Urinary bladder (tissue), 4 donors: ENCODE measurements around the gene MDGA2. TPM values are rescaled to one million over a fixed set of nuclear protein-coding genes. Genes with fewer than 3 reads are reported as not detected.

Source experiments
- DNase-seq: peaks from one replicate; pipeline ENCODE4 v3.0.0-alpha.2; 2015; ENCODE audit errors: extremely low spot score
- H3K27ac ChIP-seq: one replicate; pipeline ENCODE4 v1.5.1; 2013; ENCODE audit warnings: low read depth, mild to moderate bottlenecking, moderate library complexity
- H3K36me3 ChIP-seq: one replicate; pipeline ENCODE4 v1.6.1; 2013; ENCODE audit warnings: mild to moderate bottlenecking, moderate library complexity; ENCODE audit not compliant: insufficient read depth
- H3K4me1 ChIP-seq: one replicate; pipeline ENCODE4 v1.6.1; 2013; ENCODE audit warnings: mild to moderate bottlenecking, moderate library complexity; ENCODE audit not compliant: insufficient read depth
- H3K4me3 ChIP-seq: one replicate; pipeline ENCODE4 v1.5.1; 2013; ENCODE audit warnings: low read depth, low read length
- WGBS: extraction: QIAGEN DNeasy Blood & Tissue Kit; methylation state at CpG from one replicate; pipeline ENCODE4 v1.1.7; 2013; 5-methylcytosine and 5-hydroxymethylcytosine counted together
- polyA plus RNA-seq: library from polyadenylated mRNA; stranded (reverse); fragments of 200-250 nt; gene quantifications from one replicate; pipeline ENCODE4 v1.2.3, GENCODE V29; 2013
- total RNA-seq: library from RNA; depleted of rRNA; stranded (reverse); fragments of >200 nt; gene quantifications from one replicate; pipeline ENCODE4 v1.2.3, GENCODE V29; 2014
- donor health status: healthy with polysubstance abuse.
- donor health status: healthy.

The MDGA2 gene
- total and polyA plus RNA-seq, 2 donors, result 0.15 to 6.1 TPM

GRCh38 chr14:47422191-47422590 lies 253.2 kb downstream of the MDGA2 start:
- DNase-seq, result no peak
- WGBS, result 75% methylated on average over 1 of the region's 1 CpG
- Histone ChIP-seq H3K4me1 (no peaks in the 10 kb centered on the region), H3K4me3 (no peak overlapping the region), H3K27ac (no peak overlapping the region), H3K36me3 (no peaks in the 10 kb centered on the region)

GRCh38 chr14:47411523-47411922 lies 263.9 kb downstream of the MDGA2 start:
- Histone ChIP-seq H3K27ac (no peak overlapping the region), H3K4me3 (no peak overlapping the region), H3K4me1 (no peaks in the 10 kb centered on the region), H3K36me3 (no peaks in the 10 kb centered on the region)
- DNase-seq, result no peak
- WGBS, result 95% methylated on average over 5 of the region's 5 CpGs

GRCh38 chr14:47392326-47392725 lies 283.1 kb downstream of the MDGA2 start:
- Histone ChIP-seq H3K27ac (no peak overlapping the region), H3K36me3 (no peaks in the 10 kb centered on the region), H3K4me3 (no peak overlapping the region), H3K4me1 (no peaks in the 10 kb centered on the region)
- WGBS, result 16% methylated on average over 1 of the region's 1 CpG
- DNase-seq, result peak; percentile 40

- no peak overlapping the region for H3K27ac ChIP-seq
Observed at GRCh38 chr14:47390831-47391504, 284.4 kb downstream of the MDGA2 start.

GRCh38 chr14:47389535-47389934 lies 285.9 kb downstream of the MDGA2 start:
- DNase-seq, result no peak
- Histone ChIP-seq H3K36me3 (no peaks in the 10 kb centered on the region), H3K4me3 (no peak overlapping the region), H3K27ac (no peak overlapping the region), H3K4me1 (no peaks in the 10 kb centered on the region)
- WGBS, result 75% methylated on average over 1 of the region's 1 CpG

More at GRCh38 chr14:47390831-47391504, 284.4 kb downstream of the MDGA2 start:
- no peaks in the 10 kb centered on the region for H3K36me3 ChIP-seq
- no peak overlapping the region for H3K4me3 ChIP-seq
- no peaks in the 10 kb centered on the region for H3K4me1 ChIP-seq
- no peak for DNase-seq
- 66% methylated on average over 5 of the region's 5 CpGs for WGBS

GRCh38 chr14:47366006-47366405 lies 309.4 kb downstream of the MDGA2 start:
- DNase-seq, result no peak
- no peak overlapping the region for H3K27ac ChIP-seq

GRCh38 chr14:47365233-47365632 lies 310.2 kb downstream of the MDGA2 start:
- no peak for DNase-seq
- H3K27ac ChIP-seq, result no peak overlapping the region
- WGBS, result 86% methylated on average over 6 of the region's 6 CpGs
- H3K4me1 ChIP-seq, result no peaks in the 10 kb centered on the region
- no peaks in the 10 kb centered on the region for H3K36me3 ChIP-seq
- no peak overlapping the region for H3K4me3 ChIP-seq

More at GRCh38 chr14:47366006-47366405, 309.4 kb downstream of the MDGA2 start:
- H3K36me3 ChIP-seq, result no peaks in the 10 kb centered on the region
- WGBS, result 73% methylated on average over 2 of the region's 2 CpGs
- H3K4me1 ChIP-seq, result no peaks in the 10 kb centered on the region
- no peak overlapping the region for H3K4me3 ChIP-seq

- no peak overlapping the region for H3K27ac ChIP-seq
- H3K4me3 ChIP-seq, result no peak overlapping the region
- no peaks in the 10 kb centered on the region for H3K4me1 ChIP-seq
- no peaks in the 10 kb centered on the region for H3K36me3 ChIP-seq
- DNase-seq, result no peak
- WGBS, result 87% methylated on average over 4 of the region's 4 CpGs
Observed at GRCh38 chr14:47353186-47353585, 322.2 kb downstream of the MDGA2 start.

- no peak overlapping the region for H3K27ac ChIP-seq
- DNase-seq, result no peak
- no peaks in the 10 kb centered on the region for H3K36me3 ChIP-seq
- no peaks in the 10 kb centered on the region for H3K4me1 ChIP-seq
- H3K4me3 ChIP-seq, result no peak overlapping the region
- WGBS, result 78% methylated on average over 5 of the region's 5 CpGs
Observed at GRCh38 chr14:47346849-47347248, 328.6 kb downstream of the MDGA2 start.

GRCh38 chr14:47345016-47345415 lies 330.4 kb downstream of the MDGA2 start:
- no peak for DNase-seq
- no peak overlapping the region for H3K27ac ChIP-seq
- H3K4me3 ChIP-seq, result no peak overlapping the region
- 39% methylated on average over 2 of the region's 2 CpGs for WGBS
- no peaks in the 10 kb centered on the region for H3K36me3 ChIP-seq
- no peaks in the 10 kb centered on the region for H3K4me1 ChIP-seq

- no peak for DNase-seq
- Histone ChIP-seq H3K36me3 (no peaks in the 10 kb centered on the region), H3K4me3 (no peak overlapping the region), H3K27ac (no peak overlapping the region), H3K4me1 (no peaks in the 10 kb centered on the region)
- 98% methylated on average over 3 of the region's 3 CpGs for WGBS
Observed at GRCh38 chr14:47332939-47333338, 342.5 kb downstream of the MDGA2 start.

GRCh38 chr14:47332106-47332505 lies 343.3 kb downstream of the MDGA2 start:
- H3K36me3 ChIP-seq, result no peaks in the 10 kb centered on the region
- H3K4me3 ChIP-seq, result no peak overlapping the region
- no peak overlapping the region for H3K27ac ChIP-seq
- H3K4me1 ChIP-seq, result no peaks in the 10 kb centered on the region
- no peak for DNase-seq

- no peak overlapping the region for H3K4me3 ChIP-seq
- DNase-seq, result no peak
- no peak overlapping the region for H3K27ac ChIP-seq
- 87% methylated on average over 4 of the region's 4 CpGs for WGBS
- no peaks in the 10 kb centered on the region for H3K4me1 ChIP-seq
- H3K36me3 ChIP-seq, result no peaks in the 10 kb centered on the region
Observed at GRCh38 chr14:47328376-47328775, 347.0 kb downstream of the MDGA2 start.

GRCh38 chr14:47327336-47327735 lies 348.1 kb downstream of the MDGA2 start:
- no peaks in the 10 kb centered on the region for H3K4me1 ChIP-seq
- H3K4me3 ChIP-seq, result no peak overlapping the region
- no peak overlapping the region for H3K27ac ChIP-seq
- H3K36me3 ChIP-seq, result no peaks in the 10 kb centered on the region
- no peak for DNase-seq
- 79% methylated on average over 3 of the region's 3 CpGs for WGBS

GRCh38 chr14:47322751-47323150 lies 352.7 kb downstream of the MDGA2 start:
- no peaks in the 10 kb centered on the region for H3K4me1 ChIP-seq
- H3K4me3 ChIP-seq, result no peak overlapping the region
- no peaks in the 10 kb centered on the region for H3K36me3 ChIP-seq
- DNase-seq, result no peak
- WGBS, result 63% methylated on average over 2 of the region's 2 CpGs
- no peak overlapping the region for H3K27ac ChIP-seq
